Measurements from ENCODE around the gene BCDIN3D.

GRCh38 chr12:49794811-49795653, 47.9 kb downstream of the BCDIN3D start:
- TF ChIP-seq EZH2 (IDR thresholded peaks at IDR 0.05; ENCODE audit: insufficient read depth, poor library complexity, severe bottlenecking), result no peak
- no peak for TF ChIP-seq EZH2phosphoT487 (IDR thresholded peaks at IDR 0.05; ENCODE audit: insufficient read depth, low read depth)

Measured in GM23248 (cell line).